ENCODE results near the gene LEKR1.

LEKR1 gene

DNA sequence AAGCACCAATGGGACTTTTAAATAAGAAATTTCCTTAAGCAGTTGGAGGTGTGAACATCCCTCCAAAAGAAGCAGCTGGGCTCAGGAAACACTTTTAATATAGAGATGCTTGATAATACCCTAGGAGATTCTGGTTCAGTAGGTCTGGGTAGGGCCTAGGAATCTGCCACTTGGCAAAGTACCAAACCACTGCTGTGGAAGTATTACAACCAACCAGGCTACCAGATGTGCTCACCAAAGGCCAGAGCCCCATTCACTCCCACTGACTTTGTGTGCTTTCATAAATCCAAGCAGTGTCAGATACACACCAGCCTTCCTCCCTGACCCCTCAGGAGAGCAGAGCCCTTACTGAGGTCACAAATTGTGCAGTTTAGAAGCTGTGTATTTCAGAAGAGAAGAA lies 171.2 kb downstream of the LEKR1 start:
- DNase-seq = no peak

DNA sequence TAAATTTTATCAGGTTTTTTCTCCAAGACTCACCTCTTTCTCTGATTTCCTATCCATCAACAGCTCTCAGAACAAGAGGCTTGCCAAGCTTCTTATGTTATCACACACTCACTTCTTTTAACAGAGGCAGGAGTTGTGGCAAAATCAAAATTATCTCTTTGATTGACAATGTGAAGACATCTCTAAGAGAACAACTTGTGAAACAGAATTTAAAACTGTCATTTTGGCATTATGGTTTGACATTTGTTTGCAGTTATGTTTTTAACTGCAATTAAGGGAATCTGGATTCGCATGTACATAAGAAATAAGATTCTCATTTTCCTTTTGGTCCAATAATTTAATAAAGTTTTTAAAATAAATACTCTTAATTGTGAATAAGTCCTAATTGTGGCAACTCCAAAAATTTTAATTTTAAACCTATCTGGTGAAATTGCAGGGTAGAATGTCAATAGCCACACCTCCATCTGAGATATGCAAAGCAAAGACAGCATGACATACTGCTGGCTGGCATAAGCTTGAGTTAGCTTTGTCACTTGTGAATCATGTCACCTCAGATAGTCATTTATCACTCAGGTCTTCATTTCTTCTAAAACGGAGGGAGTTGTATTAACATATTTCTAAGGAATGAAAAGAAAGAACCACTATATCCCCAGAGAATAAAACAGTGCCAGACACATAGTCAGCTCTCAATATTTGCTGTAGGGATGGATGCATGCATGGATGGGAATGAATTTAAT lies 175.2 kb downstream of the LEKR1 start:
- DNase-seq = no peak

DNA sequence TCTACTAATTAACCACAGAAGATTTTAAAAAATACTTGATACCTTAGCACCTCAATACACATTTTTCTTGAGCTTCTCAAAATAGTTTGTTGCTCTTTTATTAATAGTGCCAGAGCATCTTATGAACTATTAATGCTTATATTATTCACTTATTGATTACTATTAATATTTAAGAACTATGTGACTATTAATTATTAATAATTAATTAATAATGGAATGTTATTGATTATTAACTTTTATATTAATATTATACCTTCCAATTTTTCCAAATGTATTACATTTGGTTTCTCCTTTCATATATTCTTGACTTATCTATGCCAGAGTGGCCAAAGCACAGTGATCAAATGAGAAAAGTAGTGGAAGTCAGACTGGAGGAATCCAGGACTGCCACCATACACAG lies 195.5 kb downstream of the LEKR1 start:
- no peak for DNase-seq

DNA sequence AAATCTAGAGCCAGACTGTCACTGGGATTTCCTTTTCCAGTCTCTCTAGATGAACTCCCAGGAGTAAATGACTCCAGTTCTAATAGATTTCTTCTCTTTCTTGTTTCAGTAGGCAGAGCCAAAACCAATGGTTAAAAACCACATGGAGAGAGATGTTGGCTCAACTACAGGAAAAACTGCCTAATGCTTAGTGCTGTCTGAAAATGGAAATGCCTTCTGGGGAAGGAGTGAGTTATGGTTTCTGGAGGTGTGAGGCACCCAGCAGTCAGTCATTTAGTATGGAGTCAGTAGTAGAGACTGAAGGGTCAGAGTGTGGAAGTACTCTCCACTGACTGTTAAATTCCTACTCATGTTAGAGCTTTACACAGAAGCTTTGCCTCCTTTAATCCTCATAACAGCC lies 197.1 kb downstream of the LEKR1 start:
- no peak for DNase-seq

DNA sequence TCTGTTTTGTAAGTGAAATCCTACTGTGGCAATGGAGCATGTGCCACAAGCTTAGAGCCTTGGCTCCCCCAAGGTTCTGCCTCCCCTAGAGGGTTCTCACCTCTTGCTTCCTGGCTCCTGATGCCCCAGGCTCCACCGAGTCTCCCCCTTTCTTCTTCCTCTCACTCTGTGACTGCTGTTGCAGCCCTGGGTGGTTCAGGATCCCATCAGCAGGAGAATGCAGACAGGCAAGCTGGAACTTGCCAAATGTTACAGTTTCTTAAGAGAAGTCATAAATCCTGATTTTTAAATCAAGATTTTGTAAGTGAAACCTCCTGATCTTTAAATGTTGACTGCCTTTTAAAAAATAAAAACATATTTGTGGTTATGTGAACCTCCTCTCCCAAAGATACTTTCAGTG lies 199.9 kb downstream of the LEKR1 start:
- no peak for DNase-seq

DNA sequence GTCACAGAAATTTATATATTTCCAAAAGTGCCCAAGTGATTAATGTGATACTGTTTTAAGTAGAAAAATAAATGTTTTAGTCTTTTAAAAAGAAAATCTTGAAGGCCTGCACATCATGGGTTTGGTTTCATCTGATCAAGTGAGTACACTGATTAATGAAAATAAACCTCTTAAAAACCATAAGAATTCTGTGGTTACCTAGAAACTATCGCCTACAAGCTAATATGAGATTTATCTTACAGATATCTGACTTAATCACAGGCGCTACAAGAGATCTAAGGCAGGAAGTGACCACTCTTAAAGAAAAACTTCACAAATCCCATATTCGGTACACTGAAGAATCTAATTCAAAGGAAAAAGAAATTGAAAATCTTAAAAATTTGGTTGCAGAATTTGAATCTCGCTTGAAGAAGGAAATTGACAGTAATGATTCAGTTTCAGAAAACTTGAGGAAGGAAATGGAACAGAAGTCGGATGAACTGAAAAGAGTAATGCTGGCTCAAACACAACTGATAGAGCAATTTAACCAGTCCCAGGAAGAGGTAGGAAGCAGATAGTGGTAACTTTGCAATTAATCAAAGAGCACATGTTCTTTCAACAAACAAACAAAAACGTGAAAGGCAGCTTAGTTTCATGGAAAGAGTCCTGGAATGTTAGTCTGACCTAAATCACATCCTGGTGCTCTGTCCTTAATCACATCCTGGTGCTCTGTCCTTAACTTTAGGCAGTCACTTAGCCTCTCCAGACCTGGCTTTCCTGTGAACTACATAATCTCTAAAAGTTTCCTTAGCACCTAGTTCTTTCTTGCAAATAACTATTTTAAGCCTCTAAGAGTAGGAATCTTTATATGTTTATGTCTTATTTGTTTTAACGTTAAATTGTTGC lies 201.9 kb downstream of the LEKR1 start:
- no peak for DNase-seq

DNA sequence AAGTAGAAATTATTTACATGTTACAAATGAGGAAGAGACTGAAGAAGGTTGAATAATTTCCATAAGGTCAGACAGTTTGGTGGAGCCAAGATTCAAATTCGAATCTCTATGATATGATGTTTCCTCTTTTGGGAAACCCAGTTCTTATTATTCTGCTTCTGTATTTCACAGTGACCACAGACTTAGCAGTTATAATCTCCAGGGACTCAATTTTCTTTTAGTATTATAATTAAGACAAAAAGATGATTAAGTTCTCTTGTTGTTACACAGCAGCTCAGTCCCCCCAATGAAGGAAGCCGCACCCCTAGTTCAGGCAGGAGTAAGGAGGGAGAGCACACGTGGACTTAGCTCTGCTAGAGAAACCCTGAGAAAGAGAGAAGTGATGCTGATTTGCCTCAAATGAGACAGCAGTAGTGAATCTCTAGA lies 203.2 kb downstream of the LEKR1 start:
- DNase-seq = no peak

DNA sequence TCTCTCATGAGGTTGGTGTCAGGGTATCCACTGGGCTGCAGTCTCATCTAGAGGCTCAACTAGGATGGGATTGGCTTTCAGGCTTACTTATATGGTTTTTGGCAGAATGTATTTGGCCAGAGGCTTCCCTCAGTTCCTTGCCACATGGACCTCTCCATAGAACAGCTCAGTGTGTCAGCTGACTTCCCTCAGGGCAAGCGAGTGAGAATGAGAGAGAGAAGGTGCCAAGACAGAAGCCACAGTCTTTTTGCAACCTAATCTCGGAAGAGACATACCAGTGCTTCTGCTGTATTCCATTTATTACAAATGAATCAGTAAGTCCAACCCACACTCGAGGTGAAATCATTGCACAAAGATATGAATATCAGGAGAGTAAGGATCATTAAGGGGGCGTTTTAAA lies 204.6 kb downstream of the LEKR1 start:
- no peak for DNase-seq

DNA sequence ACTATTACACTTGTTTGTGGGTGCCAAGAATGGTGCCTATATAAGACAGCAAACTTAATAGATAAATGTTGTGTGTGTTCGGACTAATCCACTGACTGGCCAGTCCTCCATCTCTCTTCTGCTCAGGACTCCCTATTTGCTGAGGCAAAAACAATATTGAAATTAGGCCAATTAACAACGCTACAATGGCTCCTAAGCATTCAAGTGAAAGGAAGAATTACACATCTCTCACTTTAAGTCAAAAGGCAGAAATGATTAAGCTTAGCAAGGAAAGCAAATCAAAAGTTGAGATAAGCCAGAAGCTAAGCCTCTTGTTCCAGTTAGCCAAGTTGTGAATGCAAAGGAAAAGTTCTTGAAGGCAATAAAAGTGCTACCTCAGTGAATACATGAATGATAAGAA lies 206.8 kb downstream of the LEKR1 start:
- no peak for DNase-seq

DNA sequence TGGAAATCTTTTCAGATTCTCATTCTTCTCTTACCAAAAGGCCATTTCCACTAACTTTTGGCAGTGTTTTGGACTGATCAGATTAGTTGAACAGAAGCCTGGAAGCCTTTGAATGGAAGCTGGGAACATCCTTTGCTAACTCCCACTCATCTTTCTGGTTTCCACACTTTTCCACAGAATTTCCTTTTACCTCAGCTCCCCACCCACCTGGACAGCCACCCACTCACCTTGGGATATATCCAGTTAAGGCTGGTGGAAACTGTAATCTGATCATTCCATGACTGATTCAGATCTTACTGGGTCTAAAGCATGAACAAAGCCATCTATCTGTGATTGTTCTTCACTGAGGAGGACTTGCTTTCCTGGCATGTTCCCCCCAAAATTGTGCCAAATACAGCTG lies 214.3 kb downstream of the LEKR1 start:
- DNase-seq = no peak

DNA sequence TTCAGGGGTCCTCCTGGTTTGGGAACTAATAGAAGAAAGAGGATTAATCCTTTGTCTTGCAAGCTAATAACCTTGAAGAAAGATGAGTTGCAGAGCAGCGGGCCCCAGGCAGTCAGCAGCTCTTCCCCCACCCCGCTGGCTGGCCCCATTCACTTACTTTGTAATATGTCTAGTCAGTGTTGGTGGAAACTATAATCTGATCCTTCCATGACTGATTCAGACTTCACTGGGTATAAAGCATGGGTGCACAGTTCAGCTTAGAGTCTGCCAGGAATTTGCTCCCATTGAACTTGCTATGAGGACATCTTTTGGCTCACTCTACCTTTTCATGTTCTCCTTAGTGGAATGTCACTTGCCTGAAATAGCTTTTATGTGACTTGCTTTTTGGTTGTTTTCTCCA lies 216.1 kb downstream of the LEKR1 start:
- no peak for DNase-seq

DNA sequence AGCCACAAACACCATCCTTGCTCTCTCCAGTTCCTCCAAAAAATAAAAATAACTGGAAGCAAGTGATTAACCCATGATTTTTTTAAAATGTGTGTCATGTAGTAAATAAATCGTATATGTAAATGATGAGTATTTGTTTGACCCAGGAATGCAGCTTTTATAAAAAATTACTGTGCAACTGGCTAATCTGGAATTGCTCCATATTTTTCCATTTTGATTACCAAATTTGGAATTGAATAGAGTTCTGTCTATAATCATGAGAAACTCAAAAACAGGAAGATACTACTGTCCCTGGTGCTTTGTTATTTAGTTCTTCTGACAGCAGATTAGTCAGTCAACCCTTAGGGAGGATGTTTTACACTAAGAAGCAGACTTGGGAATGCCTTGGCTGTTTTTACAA lies 217.6 kb downstream of the LEKR1 start:
- DNase-seq = no peak

DNA sequence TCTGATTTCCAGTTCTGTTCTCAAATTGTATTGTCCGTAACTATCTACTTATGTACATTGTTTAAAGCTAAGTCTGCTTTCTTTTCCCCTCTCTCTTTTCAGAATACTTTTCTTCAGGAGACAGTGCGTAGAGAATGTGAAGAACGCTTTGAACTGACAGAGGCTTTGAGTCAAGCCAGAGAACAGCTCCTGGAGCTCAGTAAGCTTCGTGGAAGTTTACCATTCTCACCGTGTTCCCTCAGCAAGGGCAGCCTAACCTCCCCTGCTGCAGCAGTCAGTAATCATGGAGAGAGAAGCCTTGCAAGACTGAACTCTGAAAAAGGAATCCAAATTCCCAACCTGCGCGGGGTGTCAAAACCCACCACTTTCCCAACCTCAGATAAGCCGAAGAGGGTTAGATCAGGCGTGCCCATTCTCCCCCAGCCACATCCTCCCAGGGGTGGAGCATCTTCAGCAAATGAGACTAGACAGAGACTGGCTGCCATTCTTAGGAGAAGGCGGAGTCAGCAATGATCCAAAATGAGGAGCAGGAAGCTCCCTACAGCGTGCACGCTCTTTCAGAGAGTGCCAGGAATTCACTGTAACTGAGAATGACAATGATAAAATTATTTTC lies 219.2 kb downstream of the LEKR1 start:
- DNase-seq = no peak

DNA sequence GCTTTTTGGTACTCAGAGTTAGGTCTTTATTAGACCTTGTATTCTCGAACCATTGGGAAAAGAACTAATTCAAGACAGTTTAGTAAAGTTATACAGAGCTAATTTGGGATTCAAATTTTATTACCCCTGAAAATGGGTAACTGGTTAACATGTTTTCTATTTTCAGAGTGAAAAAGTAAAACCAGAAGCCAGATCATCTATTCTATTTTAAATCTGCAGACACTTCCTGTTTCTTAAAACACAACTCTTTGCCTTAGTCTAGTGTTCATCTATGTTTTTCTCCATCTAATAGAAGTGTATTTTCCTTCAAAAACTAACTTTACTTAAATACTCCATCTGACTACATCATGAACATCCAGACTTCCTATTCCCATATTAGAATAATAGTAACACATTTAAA lies 220.4 kb downstream of the LEKR1 start:
- DNase-seq = no peak

DNA sequence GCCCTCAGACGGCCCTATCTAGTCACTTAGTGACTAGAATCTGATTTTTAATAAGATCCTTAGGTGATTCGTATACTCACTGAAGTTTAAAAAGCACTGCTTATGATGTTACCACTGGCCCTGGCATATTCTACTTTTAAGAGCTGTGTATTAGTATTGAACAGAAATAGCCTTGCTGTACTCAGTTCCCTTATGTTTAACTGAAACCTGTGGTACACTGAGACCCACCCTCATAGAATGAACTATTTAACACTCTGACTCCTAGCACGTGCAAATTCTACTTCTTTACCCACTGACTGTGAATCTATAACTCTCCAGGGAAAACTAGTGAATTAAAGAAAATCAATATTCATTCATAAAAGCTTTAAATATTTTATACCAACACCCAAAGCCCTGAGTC lies 224.9 kb downstream of the LEKR1 start:
- no peak for DNase-seq

DNA sequence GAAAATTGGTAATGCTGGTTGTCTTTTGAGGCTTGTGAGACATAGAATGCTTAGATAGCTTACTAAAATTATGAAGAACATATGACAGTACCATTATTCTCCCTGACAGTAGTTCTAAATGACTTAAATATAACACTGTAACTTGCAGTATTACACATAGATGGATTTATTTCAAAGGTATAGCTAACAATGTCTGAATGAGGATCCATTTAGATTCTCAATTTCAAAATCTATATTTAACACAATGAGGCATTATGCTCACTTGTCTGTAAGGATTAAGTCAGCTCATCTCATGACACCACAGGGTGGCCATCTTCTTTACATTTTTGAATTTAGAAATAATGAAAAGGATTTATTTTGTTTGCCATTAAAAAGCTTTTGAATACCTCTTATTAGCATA lies 225.4 kb downstream of the LEKR1 start:
- no peak for DNase-seq

DNA sequence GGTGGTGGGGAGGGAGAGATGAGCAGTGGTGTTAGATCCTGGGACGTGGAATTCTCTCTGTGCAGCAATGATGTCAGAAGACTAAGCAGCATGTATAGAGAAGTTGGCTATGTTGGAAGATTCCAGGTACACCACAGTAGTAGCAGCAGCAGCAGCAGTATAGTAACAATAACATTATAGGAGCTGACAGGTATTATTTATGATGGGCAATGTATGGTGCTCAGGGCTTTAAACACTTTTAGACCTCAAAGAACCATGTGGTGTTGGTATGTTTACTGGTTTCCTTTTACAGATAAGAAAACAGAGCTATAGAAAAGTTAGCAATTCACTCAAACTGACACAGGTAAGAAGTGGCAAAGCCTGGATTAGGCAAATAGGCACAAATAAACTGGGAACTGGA lies 229.9 kb downstream of the LEKR1 start:
- no peak for DNase-seq

DNA sequence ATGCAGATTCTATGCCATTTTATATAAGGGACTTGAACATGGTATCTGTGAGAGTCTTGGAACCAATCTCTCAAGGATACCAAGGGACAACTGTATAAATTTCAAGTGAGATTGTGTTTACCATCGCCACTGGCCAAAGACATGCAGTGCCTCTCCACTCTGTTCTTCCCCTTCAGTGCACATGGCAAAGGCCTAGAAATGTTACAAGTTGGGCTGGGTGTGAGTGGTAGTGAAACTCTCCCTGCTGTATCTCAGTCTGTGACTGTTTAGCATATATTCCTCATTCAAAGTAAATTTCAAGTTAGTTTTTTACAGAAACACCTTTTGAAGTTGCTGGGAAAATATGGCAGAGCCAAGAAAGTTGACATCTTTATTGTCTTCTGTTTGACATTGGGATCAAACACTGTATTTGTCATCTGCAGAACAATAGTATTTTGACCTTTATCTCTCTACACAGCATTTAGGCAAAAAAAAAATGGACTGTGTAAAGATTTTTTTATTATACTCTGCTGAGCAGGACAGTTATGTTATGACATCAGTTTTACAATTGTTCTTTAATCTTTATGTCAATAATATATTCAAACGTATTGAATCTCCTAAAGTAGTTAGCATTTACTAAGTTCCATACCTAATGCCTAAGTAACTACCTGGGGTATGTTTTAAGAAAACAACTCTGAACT lies 232.4 kb downstream of the LEKR1 start:
- no peak for DNase-seq

DNA sequence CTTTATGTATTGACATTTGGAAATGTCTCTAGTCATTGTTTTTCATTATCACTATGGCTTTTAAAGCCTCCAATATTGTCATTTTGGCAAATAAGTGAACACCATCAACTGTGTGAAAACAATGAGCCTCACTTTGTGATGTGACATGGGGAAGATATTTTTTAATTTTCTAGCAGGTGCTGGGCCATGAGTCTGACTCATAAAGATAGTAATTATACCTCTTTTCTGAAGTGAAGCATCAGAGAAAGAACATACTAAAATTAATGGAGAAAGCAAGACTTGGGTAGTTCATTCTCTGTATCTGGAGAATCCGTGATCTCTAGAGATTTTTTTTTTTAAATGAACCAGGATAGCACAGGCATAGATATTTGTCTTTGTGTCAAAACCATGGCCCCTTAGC lies 233.0 kb downstream of the LEKR1 start:
- DNase-seq = no peak

DNA sequence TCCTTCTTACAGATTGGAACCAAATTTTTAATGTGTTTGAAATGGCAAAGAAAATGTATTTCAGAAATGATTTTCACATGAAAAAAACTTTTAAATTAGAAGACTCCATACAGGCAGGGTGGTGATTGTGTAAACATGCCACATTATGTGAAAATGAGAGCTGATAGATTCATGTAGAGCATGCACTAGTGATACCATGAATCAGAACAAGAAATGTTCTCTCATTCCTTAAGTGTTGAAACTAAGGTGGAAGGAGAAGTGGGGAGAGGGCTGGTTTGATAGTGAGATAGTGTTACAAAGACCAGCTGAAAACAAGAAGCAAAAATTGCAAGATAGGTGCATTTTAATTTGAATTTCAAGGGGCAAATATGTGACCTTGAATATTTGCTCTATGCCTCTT lies 233.5 kb downstream of the LEKR1 start:
- DNase-seq = no peak

DNA sequence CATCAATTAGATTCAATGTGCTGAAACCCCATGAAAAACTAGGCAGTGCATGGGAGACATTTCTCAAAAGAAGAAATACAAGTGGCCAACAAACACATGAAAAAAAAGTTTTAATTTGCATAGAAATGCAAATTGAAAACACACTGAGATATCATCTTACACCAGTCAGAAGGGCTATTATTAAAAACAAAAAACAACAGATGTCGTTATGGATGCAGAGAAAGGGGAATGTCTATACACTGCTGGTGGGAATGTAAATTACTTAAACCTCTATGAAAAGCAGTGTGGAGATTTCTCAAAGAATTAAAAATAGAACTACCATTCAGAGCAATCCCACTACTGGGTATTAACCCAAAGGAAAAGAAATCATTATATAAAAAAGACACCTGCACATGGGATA lies 235.1 kb downstream of the LEKR1 start:
- DNase-seq = no peak

DNA sequence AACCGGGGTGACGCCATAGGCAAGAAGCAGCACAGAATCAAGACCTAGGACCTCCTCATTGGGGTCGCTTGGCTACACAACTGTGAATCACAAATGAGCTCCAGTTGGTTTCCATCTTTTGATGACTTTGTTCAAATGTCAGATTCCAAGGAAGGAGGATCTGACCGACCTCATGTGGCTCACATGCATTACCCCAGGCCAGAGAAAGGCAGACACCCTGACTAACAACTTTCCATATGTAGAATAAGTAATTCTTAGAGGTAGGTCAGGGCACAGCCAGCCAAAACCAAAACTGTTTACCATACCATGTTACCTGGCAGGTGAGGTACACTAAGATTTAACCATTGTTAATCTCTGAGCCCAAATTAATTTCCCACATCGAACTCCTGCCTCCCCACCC lies 237.3 kb downstream of the LEKR1 start:
- no peak for DNase-seq

DNA sequence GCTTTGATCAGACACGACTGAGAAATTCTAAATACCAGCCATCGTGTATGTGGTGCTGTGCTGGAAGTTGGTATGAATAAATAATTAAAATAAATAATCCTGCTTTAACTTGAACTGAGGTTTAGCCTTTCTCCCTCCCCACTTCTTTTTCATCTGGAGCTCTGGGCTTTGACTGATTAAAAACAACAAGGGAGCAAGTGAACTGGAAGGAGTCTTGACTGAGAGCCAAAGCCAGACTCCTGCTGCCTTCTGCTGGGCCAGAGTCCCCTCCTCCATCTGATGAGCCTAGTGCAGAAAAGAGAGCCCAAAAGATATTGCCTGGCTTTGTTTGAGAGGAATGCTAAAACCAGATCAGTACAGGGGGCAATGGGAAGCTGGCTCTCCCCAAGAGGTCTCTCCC lies 237.8 kb downstream of the LEKR1 start:
- no peak for DNase-seq

DNA sequence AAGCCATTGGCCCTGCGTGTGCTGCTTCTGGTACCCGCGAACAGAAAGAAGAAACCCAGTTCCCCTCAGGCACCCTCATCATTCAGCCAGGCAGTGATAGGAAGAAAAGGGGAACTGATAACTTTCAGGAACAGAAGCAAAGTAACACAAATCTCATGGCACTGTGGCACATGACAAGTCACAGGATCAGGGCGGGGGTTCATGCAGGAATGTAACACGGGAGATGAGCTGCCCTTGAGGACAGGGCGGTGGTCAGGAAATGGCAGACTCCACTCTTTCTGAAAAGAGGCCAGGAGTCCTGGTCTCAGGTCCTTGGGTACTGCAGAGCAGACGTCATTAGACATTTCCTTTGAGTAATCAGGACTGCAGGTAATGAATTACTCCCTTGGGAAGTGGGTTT lies 238.2 kb downstream of the LEKR1 start:
- peak; percentile 22 for DNase-seq
